A673 (cell line): Measurements from ENCODE around the gene USP9X.

Source experiments
- EZH2 ChIP-seq: fragments of 200-600 bp; sonication (generic); IDR thresholded peaks from 2 replicates; pipeline ENCODE4 v1.6.1; 2017; ENCODE audit warnings: borderline replicate concordance, low read depth, mild to moderate bottlenecking, mixed read lengths, antibody characterized with exemption, low read length; ENCODE audit not compliant: poor library complexity, severe bottlenecking
- TF ChIP-seq, protein P1 (sequence below): fragments of 300-800, 200-600 bp; sonication (generic); conservative IDR thresholded peaks from 2 replicates; pipeline ENCODE4 v1.5.1; 2017; ENCODE audit warnings: low read depth, mild to moderate bottlenecking, antibody characterized with exemption, low read length, moderate library complexity, mixed read lengths

DNA sequence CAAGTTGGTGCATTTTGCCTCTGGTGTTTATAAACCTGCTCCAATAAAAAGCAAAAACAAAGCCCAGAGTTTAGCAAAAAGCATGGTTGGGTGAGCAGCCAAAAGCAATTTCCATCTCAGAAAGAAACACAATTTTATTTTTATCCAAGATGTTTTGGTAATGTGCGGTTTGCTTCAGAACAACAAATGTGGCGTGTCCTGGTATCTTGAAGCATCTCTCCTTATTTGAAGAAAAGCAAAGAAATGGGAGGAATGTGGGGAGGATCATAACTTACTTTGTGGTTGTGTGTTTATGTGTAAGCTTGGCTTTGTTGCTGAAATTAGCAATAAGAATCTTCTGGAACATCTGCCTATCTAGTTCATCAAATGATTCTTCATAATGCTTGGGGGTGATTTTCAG, 160.4 kb downstream of the USP9X start:
- TF ChIP-seq, protein P1, sequence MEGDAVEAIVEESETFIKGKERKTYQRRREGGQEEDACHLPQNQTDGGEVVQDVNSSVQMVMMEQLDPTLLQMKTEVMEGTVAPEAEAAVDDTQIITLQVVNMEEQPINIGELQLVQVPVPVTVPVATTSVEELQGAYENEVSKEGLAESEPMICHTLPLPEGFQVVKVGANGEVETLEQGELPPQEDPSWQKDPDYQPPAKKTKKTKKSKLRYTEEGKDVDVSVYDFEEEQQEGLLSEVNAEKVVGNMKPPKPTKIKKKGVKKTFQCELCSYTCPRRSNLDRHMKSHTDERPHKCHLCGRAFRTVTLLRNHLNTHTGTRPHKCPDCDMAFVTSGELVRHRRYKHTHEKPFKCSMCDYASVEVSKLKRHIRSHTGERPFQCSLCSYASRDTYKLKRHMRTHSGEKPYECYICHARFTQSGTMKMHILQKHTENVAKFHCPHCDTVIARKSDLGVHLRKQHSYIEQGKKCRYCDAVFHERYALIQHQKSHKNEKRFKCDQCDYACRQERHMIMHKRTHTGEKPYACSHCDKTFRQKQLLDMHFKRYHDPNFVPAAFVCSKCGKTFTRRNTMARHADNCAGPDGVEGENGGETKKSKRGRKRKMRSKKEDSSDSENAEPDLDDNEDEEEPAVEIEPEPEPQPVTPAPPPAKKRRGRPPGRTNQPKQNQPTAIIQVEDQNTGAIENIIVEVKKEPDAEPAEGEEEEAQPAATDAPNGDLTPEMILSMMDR: no peak
- TF ChIP-seq EZH2: no peak
